IMR-90 (cell line): Measurements from ENCODE around the gene CCNI2. TPM values are rescaled to one million over a fixed set of nuclear protein-coding genes. Genes with fewer than 3 reads are reported as not detected.

Experiments
- ATAC-seq: fragments of 200-7000 bp; cut with Tn5 transposase; 2 replicates; pipeline ENCODE4 v1.9.1; 2020; ENCODE audit warnings: low read depth, mild to moderate bottlenecking, moderate library complexity
- BruUV-seq: library from RNA; stranded (reverse); fragments of 400-500 nt; replicated peaks from 2 replicates; lab custom pipeline; 2021; lab: Mats Ljungman, UMichigan
- CTCF ChIA-PET: fragments of 300-600 bp; formaldehyde crosslinking; extraction: SDS; loops from one replicate; lab custom pipeline; 2021; ENCODE audit warnings: antibody characterized with exemption; lab: Yijun Ruan, JAX
- POLR2A ChIA-PET: fragments of 300-600 bp; sonication (Branson Sonifier 250); formaldehyde crosslinking; loops from one replicate; lab custom pipeline; 2022; ENCODE audit warnings: antibody characterized with exemption; ENCODE audit not compliant: unreplicated experiment; lab: Charles Lee
- DNase-seq: peaks from one replicate; pipeline ENCODE4 v3.0.0; 2013
- H2AFZ ChIP-seq: replicated peaks from 2 replicates; pipeline ENCODE3; 2013; ENCODE audit warnings: low read length, mild to moderate bottlenecking; ENCODE audit not compliant: poor library complexity
- H2AK5ac ChIP-seq: 2 replicates; pipeline ENCODE4 v1.6.1; 2013; ENCODE audit warnings: low read depth, low read length, inconsistent platforms
- H2AK9ac ChIP-seq: replicated peaks from 2 replicates; pipeline ENCODE3; 2013; ENCODE audit warnings: mild to moderate bottlenecking, low read depth, low read length, moderate library complexity; ENCODE audit not compliant: poor library complexity
- H2BK120ac ChIP-seq: 2 replicates; pipeline ENCODE4 v1.6.1; 2013; ENCODE audit warnings: low read depth, low read length, inconsistent platforms
- H2BK15ac ChIP-seq: 3 replicates; pipeline ENCODE4 v1.6.1; 2013; ENCODE audit warnings: low read depth, low read length, inconsistent platforms
- H2BK20ac ChIP-seq: 2 replicates; pipeline ENCODE4 v1.6.1; 2013; ENCODE audit warnings: low read depth, mild to moderate bottlenecking, inconsistent platforms, low read length, moderate library complexity
- H2BK5ac ChIP-seq: 2 replicates; pipeline ENCODE4 v1.6.1; 2013; ENCODE audit warnings: mild to moderate bottlenecking, low read depth, low read length, inconsistent platforms; ENCODE audit not compliant: poor library complexity, severe bottlenecking
- H3K14ac ChIP-seq: replicated peaks from 2 replicates; pipeline ENCODE4 v1.6.1; 2013; ENCODE audit warnings: low read depth, low read length, inconsistent platforms
- H3K18ac ChIP-seq: 2 replicates; pipeline ENCODE4 v1.6.1; 2013; ENCODE audit warnings: low read depth, low read length, control low read depth
- H3K23ac ChIP-seq: 2 replicates; pipeline ENCODE4 v1.6.1; 2013; ENCODE audit warnings: low read depth, low read length, inconsistent platforms
- H3K27ac ChIP-seq: 2 replicates; pipeline ENCODE4 v1.5.1; 2013; ENCODE audit warnings: mild to moderate bottlenecking, control low read depth, low read length; ENCODE audit not compliant: insufficient read depth
- H3K27me3 ChIP-seq: 2 replicates; pipeline ENCODE4 v1.6.1; 2013; ENCODE audit warnings: low read length; ENCODE audit not compliant: control insufficient read depth, insufficient read depth
- H3K36me3 ChIP-seq: 2 replicates; pipeline ENCODE4 v1.6.1; 2013; ENCODE audit warnings: low read length, mixed read lengths; ENCODE audit not compliant: control insufficient read depth, insufficient read depth
- H3K4ac ChIP-seq: 2 replicates; pipeline ENCODE4 v1.6.1; 2013; ENCODE audit warnings: low read depth, low read length, inconsistent platforms
- H3K4me1 ChIP-seq: 2 replicates; pipeline ENCODE4 v1.6.1; 2013; ENCODE audit warnings: low read length, mixed read lengths; ENCODE audit not compliant: control insufficient read depth, insufficient read depth
- H3K4me2 ChIP-seq: 2 replicates; pipeline ENCODE4 v1.6.1; 2013; ENCODE audit warnings: low read depth, mild to moderate bottlenecking, control low read depth, low read length, moderate library complexity
- H3K4me3 ChIP-seq: 2 replicates; pipeline ENCODE4 v1.5.1; 2013; ENCODE audit warnings: low read depth, mild to moderate bottlenecking, control low read depth, low read length, moderate library complexity; ENCODE audit not compliant: insufficient read depth
- H3K56ac ChIP-seq: 2 replicates; pipeline ENCODE4 v1.6.1; 2013; ENCODE audit warnings: low read length, inconsistent platforms; ENCODE audit not compliant: insufficient read depth; ENCODE audit errors: extremely low read depth
- H3K79me1 ChIP-seq, 2 experiments: 2 replicates each; pipeline ENCODE4 v1.6.1; 2013; ENCODE audit warnings: low read length in 2 of 2, inconsistent platforms in 1 of 2, low read depth in 1 of 2
- H3K9ac ChIP-seq: 2 replicates; pipeline ENCODE4 v1.6.1; 2013; ENCODE audit warnings: low read depth, low read length, control low read depth
- H3K9me1 ChIP-seq: 2 replicates; pipeline ENCODE4 v1.6.1; 2013; ENCODE audit warnings: low read length, inconsistent platforms; ENCODE audit not compliant: insufficient read depth
- H3K9me3 ChIP-seq: 2 replicates; pipeline ENCODE4 v1.6.1; 2013; ENCODE audit warnings: low read length; ENCODE audit not compliant: control insufficient read depth, insufficient read depth
- H4K20me1 ChIP-seq: 2 replicates; pipeline ENCODE4 v1.6.1; 2013; ENCODE audit warnings: low read length, inconsistent platforms; ENCODE audit not compliant: insufficient read depth
- H4K5ac ChIP-seq: 2 replicates; pipeline ENCODE4 v1.6.1; 2013; ENCODE audit warnings: mild to moderate bottlenecking, low read depth, low read length, control low read depth
- H4K8ac ChIP-seq, 2 experiments: 2 replicates each; pipeline ENCODE4 v1.6.1; 2013; ENCODE audit warnings: low read depth in 2 of 2, low read length in 2 of 2, control low read depth in 1 of 2, inconsistent platforms in 1 of 2
- H4K91ac ChIP-seq: 2 replicates; pipeline ENCODE4 v1.6.1; 2013; ENCODE audit warnings: low read depth, low read length, inconsistent platforms; ENCODE audit not compliant: insufficient read depth
- BHLHE40 ChIP-seq: fragments of 150-350 bp; IDR thresholded peaks from 2 replicates; pipeline ENCODE4 v1.6.1; 2016; ENCODE audit warnings: mild to moderate bottlenecking, low read depth, low read length
- CEBPB ChIP-seq: IDR thresholded peaks from 2 replicates; pipeline ENCODE4 v1.6.1; 2012; ENCODE audit warnings: low read depth, low read length, improper control_type of control experiment
- CHD1 ChIP-seq: IDR thresholded peaks from 2 replicates; pipeline ENCODE4 v1.6.1; 2012; ENCODE audit warnings: low read depth, low read length, improper control_type of control experiment
- FOS ChIP-seq: fragments of 150-350 bp; IDR thresholded peaks from 2 replicates; pipeline ENCODE4 v1.6.1; 2016; ENCODE audit warnings: low read depth, low read length
- MAFK ChIP-seq: IDR thresholded peaks from 2 replicates; pipeline ENCODE4 v1.6.1; 2012; ENCODE audit warnings: low read depth, low read length, improper control_type of control experiment
- MAZ ChIP-seq: IDR thresholded peaks from 2 replicates; pipeline ENCODE4 v1.6.1; 2012; ENCODE audit warnings: low read depth, mild to moderate bottlenecking, low read length, improper control_type of control experiment, moderate library complexity, borderline replicate concordance
- MXI1 ChIP-seq: IDR thresholded peaks from 2 replicates; pipeline ENCODE4 v1.6.1; 2012; ENCODE audit warnings: low read depth, mild to moderate bottlenecking, low read length, moderate library complexity, borderline replicate concordance
- NFE2L2 ChIP-seq: fragments of 150-350 bp; IDR thresholded peaks from 2 replicates; pipeline ENCODE4 v1.6.1; 2016; ENCODE audit warnings: low read depth, mild to moderate bottlenecking, low read length
- RAD21 ChIP-seq: IDR thresholded peaks from 2 replicates; pipeline ENCODE4 v1.6.1; 2012; ENCODE audit warnings: low read length, improper control_type of control experiment
- RCOR1 ChIP-seq: IDR thresholded peaks from 2 replicates; pipeline ENCODE4 v1.6.1; 2012; ENCODE audit warnings: mild to moderate bottlenecking, low read length, improper control_type of control experiment; ENCODE audit not compliant: insufficient replicate concordance
- RFX5 ChIP-seq: IDR thresholded peaks from 2 replicates; pipeline ENCODE4 v1.8.0; 2012; ENCODE audit warnings: low read depth, mild to moderate bottlenecking, low read length, moderate library complexity
- SMC3 ChIP-seq: fragments of 150-350 bp; IDR thresholded peaks from 2 replicates; pipeline ENCODE4 v1.6.1; 2016; ENCODE audit warnings: low read depth, mild to moderate bottlenecking, antibody characterized with exemption, low read length, moderate library complexity
- WGBS, 2 experiments: methylation state at CpG; one replicate each; pipeline versions ENCODE4 v1.1.5 to v1.1.7; 2013; ENCODE audit warnings: missing lambda C conversion rate in 2 of 2; ENCODE audit not compliant: insufficient read length in 1 of 2; ENCODE audit errors: extremely low coverage in 2 of 2; 5-methylcytosine and 5-hydroxymethylcytosine counted together
- dilution Hi-C: fragments of 300-500 bp; cut with HindIII; formaldehyde crosslinking; loops from one replicate; pipeline ENCODE4 v1.14.3; 2018; ENCODE audit warnings: low sequenced_read_pairs; ENCODE audit not compliant: unreplicated experiment
- in situ Hi-C: fragments of 300-500 bp; cut with MboI; formaldehyde crosslinking; loops from 3 replicates; pipeline ENCODE4 v1.14.3; 2019; ENCODE audit warnings: low sequenced_read_pairs, inconsistent platforms, mixed read lengths
- intact Hi-C: fragments of 100-400 bp; cut with micrococcal nuclease; formaldehyde crosslinking; loops from 2 replicates; pipeline ENCODE4 v1.10.0; 2022
- polyA plus RNA-seq, 3 experiments: library from polyadenylated mRNA; depleted of rRNA; stranded (reverse); fragments of >200 nt; gene quantifications; 2 replicates each; pipeline ENCODE4 v1.2.3, GENCODE V29; 2012; ENCODE audit warnings: low replicate concordance in 1 of 3
- total RNA-seq: library from RNA; depleted of rRNA; stranded (reverse); fragments of >200 nt; gene quantifications from 2 replicates; pipeline ENCODE4 v1.2.3, GENCODE V29; 2012
- TF ChIP-seq, protein P1 (sequence below): conservative IDR thresholded peaks from 2 replicates; pipeline ENCODE4 v1.5.1; 2012; ENCODE audit warnings: mild to moderate bottlenecking, low read depth, low read length, improper control_type of control experiment
- TF ChIP-seq, protein P2 (sequence below): fragments of 150-350 bp; IDR thresholded peaks from 2 replicates; pipeline ENCODE4 v1.6.1; 2017; ENCODE audit warnings: mild to moderate bottlenecking, antibody characterized with exemption, low read length, low read depth
- TF ChIP-seq, protein P3 (sequence below): fragments of 150-350 bp; IDR thresholded peaks from 2 replicates; pipeline ENCODE4 v1.6.1; 2016; ENCODE audit warnings: low read depth, mild to moderate bottlenecking, low read length, moderate library complexity, borderline replicate concordance

The CCNI2 gene
- total and polyA plus RNA-seq, 2 of the 4 experiments (the other 2 are of a cell fraction), result not detected

DNA sequence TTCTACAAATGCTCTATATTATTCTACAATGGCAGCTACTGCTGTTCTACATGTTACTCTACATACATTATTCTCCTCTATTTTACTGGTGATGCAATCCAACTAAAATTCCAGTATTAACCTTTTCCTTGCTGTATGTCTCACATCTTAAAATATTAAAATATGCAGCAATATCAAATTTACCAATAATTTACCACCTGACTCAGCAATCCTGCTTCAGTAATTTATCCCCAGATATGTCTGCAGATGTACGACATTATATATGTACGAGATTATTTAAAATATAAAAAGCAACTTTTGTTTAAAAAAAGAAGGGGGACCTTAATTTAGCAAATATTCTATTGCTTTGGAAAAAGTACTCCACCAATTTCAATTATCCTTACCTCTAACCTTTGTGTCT, 21.5 kb upstream of the CCNI2 start:
- in situ Hi-C loops, result no loop called here
- no peak for ATAC-seq
- POLR2A ChIA-PET, result no interaction called here

More for the DNA sequence above, 21.5 kb upstream of the CCNI2 start:
- H2BK20ac ChIP-seq, result no peak overlapping the region
- H4K5ac ChIP-seq, result no peak overlapping the region
- H3K79me1 ChIP-seq, result 0 out of 4 replicates have a peak, but pooled peaks cover 0 to 5% of the 10 kb centered on the region in 2 experiments
- H3K27ac ChIP-seq, result no peak overlapping the region
- H2BK120ac ChIP-seq, result no peak overlapping the region
- no peaks in the 10 kb centered on the region for H3K36me3 ChIP-seq
- H3K9me1 ChIP-seq, result no peaks in the 10 kb centered on the region
- H2AK5ac ChIP-seq, result no peak overlapping the region
- CTCF ChIA-PET, result interaction anchor here (1.5 kb wide), 1 partner anchor 11 kb away, joined by 5 read pairs; the partner anchor contains the start of gene KIF3A
- H3K4me3 ChIP-seq, result no peak overlapping the region
- dilution Hi-C loops, result no loop called here
- no peak overlapping the region for H3K18ac ChIP-seq
- WGBS, 2 experiments, result no CpG with 5 or more reads among the region's 2 CpGs
- H3K56ac ChIP-seq, result no peak overlapping the region
- no peaks in the 10 kb centered on the region for H3K9me3 ChIP-seq
- no peak overlapping the region for H2BK5ac ChIP-seq
- no peaks in the 10 kb centered on the region for H3K4me1 ChIP-seq
- H3K23ac ChIP-seq, result no peak overlapping the region
- H4K91ac ChIP-seq, result no peak overlapping the region
- no peak overlapping the region for H4K8ac ChIP-seq
- BruUV-seq, result no TSS peak
- no peak for DNase-seq
- TF ChIP-seq MAZ, result no peak
- TF ChIP-seq SMC3, result no peak
- TF ChIP-seq, protein P1, sequence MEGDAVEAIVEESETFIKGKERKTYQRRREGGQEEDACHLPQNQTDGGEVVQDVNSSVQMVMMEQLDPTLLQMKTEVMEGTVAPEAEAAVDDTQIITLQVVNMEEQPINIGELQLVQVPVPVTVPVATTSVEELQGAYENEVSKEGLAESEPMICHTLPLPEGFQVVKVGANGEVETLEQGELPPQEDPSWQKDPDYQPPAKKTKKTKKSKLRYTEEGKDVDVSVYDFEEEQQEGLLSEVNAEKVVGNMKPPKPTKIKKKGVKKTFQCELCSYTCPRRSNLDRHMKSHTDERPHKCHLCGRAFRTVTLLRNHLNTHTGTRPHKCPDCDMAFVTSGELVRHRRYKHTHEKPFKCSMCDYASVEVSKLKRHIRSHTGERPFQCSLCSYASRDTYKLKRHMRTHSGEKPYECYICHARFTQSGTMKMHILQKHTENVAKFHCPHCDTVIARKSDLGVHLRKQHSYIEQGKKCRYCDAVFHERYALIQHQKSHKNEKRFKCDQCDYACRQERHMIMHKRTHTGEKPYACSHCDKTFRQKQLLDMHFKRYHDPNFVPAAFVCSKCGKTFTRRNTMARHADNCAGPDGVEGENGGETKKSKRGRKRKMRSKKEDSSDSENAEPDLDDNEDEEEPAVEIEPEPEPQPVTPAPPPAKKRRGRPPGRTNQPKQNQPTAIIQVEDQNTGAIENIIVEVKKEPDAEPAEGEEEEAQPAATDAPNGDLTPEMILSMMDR, result no peak
- no peak for TF ChIP-seq RCOR1
- no peak for TF ChIP-seq MXI1
- TF ChIP-seq, protein P2, sequence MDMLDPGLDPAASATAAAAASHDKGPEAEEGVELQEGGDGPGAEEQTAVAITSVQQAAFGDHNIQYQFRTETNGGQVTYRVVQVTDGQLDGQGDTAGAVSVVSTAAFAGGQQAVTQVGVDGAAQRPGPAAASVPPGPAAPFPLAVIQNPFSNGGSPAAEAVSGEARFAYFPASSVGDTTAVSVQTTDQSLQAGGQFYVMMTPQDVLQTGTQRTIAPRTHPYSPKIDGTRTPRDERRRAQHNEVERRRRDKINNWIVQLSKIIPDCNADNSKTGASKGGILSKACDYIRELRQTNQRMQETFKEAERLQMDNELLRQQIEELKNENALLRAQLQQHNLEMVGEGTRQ, result no peak
- TF ChIP-seq, protein P3, sequence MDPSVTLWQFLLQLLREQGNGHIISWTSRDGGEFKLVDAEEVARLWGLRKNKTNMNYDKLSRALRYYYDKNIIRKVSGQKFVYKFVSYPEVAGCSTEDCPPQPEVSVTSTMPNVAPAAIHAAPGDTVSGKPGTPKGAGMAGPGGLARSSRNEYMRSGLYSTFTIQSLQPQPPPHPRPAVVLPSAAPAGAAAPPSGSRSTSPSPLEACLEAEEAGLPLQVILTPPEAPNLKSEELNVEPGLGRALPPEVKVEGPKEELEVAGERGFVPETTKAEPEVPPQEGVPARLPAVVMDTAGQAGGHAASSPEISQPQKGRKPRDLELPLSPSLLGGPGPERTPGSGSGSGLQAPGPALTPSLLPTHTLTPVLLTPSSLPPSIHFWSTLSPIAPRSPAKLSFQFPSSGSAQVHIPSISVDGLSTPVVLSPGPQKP, result no peak
- TF ChIP-seq BHLHE40, result no peak
- TF ChIP-seq FOS, result no peak
- no peak for TF ChIP-seq NFE2L2
- peak; percentile 28; the same call in 1 of the 2 replicates for TF ChIP-seq CEBPB
- TF ChIP-seq RAD21, result no peak
- peak; percentile 68 for TF ChIP-seq MAFK
- TF ChIP-seq CHD1, result no peak
- no peak for TF ChIP-seq RFX5
- no peak overlapping the region for H2BK15ac ChIP-seq
- no peak overlapping the region for H3K14ac ChIP-seq
- no peak overlapping the region for H3K9ac ChIP-seq
- no peak overlapping the region for H3K4me2 ChIP-seq
- H2AK9ac ChIP-seq, result no peak overlapping the region
- no peaks in the 10 kb centered on the region for H3K27me3 ChIP-seq
- no peaks in the 10 kb centered on the region for H4K20me1 ChIP-seq
- no peak overlapping the region for H2AFZ ChIP-seq
- no peak overlapping the region for H3K4ac ChIP-seq
- intact Hi-C loops, result no loop called here
